HUDEP-2 (cell line): ENCODE results near the gene DDX60.
"Not testable (repeated sequence)": the region's sequence is repeated elsewhere in the genome, so short reads cannot be mapped to it uniquely, and the experiment has no call there.

Experiments used
- DNase-seq, 76 experiments: peaks; one replicate each; lab custom pipeline; 2025; ENCODE audit not compliant: unreplicated experiment in 76 of 76; lab: John Stamatoyannopoulos, UW

Gene DDX60

DNA sequence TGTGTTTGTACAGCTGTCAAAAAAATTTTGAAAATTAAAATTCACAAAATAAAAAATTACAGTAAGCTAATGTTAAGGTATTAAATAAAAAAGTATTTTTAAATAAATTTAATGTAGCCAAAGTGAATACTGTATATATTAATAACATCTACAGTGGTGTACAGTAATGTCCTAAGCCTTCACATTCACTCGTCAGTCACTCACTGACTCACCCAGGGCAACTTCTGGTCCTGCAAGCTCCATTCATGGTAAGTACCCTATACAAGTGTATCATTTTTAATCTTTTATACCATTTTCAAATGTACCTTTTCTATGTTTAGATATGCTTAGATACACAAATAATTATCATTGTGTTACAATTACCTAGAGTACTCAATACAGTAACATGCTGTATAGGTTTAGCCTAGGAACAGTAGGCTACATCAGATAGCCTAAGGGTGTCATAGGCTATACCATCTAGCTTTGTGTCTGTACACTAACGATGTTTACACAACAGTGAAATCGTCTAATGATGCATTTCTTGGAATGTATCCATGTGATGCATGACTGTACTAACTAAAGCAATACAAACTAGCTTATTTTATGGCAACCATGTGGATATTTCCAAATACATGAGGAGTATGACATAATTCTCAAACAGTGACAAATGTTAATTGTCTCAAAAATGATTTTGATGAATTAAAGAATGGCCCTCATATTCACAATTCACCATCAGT lies 13.7 kb downstream of the DDX60 start:
- DNase-seq: peak in 1 of 76 experiments; percentile 0

DNA sequence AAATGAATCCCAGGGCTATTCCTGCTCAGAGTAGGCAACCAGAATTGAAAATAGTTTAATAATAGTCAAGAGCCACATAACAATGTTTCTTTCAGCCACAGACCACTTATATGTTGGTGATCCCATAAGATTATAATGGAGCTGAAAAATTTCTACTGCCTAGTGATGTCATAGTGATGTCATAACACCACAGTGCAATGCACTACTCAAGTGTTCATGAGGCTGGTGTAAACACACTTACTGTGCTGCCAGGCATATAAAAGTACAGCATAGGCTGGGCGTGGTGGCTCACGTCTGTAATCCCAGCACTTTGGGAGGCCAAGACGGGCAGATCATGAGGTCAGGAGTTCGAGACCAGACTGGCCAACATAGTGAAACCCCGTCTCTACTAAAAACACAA lies 15.1 kb downstream of the DDX60 start:
- not testable (repeated sequence) for DNase-seq

DNA sequence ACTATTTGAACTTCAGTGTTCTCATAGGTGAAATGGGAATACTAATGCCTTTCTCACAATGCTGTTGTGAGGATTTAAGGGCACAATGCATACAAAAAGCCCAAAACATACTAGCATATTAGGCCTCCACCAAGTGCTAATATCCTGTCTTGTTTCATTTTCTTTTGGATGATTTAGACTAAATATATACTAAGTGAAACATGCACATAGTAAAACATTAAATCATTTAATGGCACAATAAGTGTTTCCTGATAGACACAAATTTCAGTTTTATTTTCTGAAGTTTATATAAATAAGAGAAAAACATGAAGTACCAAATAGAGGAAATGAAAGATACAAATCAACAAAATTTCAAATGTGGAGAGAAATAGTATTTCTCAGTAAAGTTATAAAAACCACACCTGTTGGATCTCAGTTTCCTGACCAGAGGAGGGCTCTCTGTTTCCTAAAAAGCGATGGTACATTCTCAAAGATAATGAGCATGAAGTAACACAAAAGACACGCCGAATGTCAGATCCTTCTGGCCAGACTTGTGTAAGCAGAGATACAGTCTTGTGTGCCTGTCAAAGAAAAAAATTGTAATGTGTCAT lies 25.1 kb downstream of the DDX60 start:
- no peak for DNase-seq

DNA sequence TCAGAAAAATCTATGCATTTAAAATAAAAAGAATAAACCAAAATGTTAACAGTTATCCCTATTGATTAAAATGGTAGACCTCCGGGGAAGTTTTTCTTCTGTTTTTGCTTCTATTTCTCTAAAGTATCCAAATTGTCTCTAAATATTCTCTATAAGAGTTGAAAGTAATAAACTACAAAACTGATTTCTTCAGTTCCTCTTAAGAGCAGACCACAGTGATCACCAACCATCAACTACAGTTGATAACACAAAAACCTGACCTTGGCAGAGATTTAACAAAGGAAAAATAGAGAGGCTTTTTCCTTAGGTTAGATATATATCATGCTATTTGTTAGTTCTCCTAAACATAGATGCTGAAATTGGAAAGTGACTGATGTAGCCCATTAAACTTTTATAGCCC lies 27.3 kb downstream of the DDX60 start:
- DNase-seq: no peak

DNA sequence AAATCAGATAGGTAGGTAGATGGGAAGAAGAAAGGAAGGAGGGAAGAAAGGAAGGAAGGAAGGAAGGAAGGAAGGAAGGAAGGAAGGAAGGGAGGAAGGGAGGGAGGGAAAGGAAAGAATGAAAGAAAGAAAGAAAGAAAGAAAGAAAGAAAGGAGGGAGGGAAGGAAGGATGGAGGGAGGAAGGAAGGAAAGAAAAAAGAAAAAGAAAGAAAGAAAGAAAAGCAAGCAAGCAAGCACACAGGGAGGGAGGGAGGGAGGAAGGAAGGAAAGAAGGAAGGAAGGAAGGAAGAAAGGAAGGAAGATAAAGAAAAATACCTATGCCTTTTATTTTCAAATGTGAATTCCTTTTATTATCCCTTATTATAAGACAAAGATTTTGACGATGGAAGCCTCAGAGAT lies 32.7 kb downstream of the DDX60 start:
- not testable (repeated sequence) for DNase-seq

DNA sequence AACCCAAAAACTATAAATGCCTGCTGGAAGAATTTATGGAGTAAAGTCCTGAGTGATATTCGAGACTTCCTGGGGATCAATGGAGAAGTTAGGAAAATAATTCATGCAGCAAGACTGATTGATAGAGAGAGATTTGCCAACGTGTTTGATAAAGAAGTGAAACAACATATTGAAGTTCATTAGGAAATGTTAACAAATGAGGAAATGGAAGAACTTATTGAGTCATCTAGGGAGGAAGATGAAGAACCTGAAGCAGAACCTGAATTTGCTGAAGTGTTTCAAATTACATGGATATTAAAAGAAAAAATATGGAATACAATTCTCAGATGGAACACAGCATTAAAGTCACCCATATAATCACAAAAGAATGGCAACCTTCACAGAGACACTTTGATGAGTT lies 39.0 kb downstream of the DDX60 start:
- no peak for DNase-seq

DNA sequence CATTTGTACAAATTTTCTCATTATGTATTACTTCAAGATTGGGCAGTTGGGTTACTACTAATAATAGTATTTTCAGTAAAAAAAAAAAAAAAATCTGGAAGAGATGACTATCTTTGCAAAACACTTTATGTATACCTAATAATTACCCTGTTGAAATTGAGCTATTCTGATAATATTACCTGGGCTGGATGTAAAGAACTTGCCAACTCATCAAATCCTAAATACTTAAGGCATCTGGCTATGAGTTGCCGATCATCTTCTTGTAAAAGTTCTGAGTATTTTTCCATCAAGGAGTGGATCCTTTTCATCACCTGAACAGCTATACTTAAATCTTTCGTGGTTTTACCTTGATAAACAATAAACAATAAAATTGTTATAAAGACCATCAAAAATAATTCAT lies 42.7 kb downstream of the DDX60 start:
- DNase-seq: no peak

DNA sequence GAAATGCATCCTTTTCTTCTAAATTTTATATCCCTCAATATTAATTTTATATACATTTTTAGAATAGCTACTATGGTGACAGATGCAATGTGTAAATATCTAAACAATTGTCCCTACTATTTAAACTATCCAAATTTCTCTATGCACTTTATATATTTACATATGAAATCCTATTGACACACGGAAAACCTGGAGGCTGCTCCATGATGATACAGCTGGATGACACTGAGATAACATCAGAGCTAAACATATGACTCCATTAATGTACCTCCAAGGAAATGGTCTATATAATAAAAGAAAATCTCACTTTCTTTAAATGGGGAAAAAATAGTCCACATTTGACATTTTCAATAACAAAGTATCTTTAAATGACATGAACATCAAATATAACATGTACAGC lies 43.7 kb downstream of the DDX60 start:
- no peak for DNase-seq

DNA sequence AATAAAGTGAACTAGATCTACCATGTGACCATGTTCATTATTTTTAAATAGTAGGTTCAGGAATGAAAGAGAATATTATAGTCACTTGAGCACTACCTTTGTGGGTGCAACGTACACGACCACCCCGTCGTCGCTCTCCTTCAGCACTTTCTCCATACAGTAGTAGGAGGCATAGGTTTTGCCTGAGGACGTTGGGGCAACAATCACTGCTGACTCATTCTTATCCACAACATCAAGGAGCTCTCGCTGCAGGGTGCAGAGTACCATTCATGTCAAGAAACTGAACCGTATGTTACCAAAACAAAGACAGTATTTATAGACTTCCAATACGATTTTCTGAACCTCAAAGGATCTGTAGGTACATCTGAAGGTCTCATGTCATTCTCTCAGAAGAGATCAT lies 44.7 kb downstream of the DDX60 start:
- DNase-seq: no peak

DNA sequence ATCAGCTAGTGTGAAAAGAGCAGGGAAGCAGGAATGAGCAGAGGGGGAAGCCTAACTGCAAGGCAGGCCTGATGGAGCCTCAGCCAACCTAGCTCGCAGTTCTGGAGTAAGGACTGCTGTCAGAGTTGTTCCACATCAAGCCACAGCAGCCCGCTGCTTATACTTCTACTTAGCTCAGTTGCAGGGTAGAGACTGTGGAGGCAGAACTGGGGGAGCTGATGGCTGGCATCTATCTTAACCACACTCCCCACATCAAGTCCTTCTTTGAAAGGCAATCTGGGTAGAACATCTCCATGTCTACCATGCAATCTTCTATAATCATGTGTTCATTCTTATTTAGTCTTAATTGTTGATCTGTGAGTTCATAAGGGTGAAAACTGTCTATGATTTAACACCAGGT lies 46.1 kb downstream of the DDX60 start:
- no peak for DNase-seq

DNA sequence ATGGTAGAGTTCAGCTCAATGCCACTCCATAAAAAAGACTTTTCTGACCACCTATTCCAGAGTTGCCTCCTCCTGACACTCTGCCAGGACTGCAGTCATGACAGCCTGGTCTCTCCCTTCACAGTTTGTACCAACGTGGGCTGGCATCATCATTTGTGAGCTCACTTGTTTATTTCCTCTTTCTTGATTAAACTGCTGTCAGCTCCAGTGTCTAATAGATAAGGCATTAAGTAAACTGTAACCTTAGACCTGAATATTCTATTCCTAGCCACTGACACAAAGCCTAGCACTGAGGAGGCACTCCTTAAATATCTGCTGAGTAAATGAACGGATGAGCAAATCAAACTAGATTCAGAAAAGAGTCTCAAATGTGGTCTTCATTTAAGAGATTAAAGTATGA lies 48.7 kb downstream of the DDX60 start:
- DNase-seq: peak in 2 of 76 experiments; percentile 2 to 6

DNA sequence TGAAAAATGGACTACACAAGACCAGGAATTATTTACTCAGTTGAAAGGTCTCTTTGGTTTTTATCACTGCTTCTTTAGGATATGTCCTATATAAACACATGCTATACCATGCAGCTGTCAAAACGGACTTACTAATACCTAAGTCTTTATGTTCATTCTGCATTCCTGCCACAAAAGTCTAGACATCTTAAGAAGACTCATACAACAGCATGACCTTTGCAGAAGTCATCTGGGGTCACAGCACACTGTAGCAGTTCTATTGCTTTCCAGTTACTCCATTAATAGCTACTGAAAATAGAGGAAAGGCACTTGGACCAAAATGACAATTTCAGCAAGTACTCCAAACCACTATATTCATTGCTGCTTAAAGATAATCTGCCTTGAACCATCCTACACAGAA lies 53.2 kb downstream of the DDX60 start:
- no peak for DNase-seq

DNA sequence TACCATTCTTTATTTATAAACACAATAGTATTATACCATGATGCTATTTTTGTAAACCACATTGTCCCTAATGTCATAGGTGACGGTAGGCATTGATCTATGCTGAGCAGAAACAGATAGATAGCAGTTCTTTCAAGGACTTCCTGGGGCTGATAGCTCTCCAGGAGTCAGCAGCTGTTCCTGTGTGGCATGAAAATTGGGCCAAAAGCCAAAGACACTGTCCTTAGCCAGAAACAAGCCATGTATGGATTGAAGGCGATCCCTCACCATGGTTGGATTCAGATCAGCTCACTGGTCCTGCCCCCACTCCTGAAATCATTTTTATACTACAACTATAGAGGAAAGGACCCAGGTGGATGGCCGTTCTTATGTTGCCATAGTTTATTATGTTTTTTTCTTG lies 53.6 kb downstream of the DDX60 start:
- peak in 30 of 76 experiments; percentile 0 to 43 (median 9) for DNase-seq

DNA sequence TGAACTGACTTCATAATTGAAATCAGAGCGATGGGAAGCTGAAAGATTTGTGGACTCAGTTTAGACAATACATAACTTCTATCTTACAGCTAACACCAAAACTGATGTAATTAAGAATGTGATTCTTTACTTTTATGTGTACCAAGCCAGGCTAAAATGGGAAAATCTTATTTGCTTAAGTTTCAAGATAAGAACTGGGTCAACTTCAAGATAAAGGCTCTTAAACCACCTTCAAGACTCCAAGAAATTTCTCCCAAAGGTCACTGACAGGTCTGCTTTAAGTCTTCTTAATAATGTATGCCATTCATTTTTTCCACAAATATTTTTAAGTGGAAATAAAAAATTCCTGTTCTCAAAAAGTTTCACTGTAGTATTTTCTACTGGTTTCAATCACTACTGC lies 55.5 kb downstream of the DDX60 start:
- DNase-seq: no peak

DNA sequence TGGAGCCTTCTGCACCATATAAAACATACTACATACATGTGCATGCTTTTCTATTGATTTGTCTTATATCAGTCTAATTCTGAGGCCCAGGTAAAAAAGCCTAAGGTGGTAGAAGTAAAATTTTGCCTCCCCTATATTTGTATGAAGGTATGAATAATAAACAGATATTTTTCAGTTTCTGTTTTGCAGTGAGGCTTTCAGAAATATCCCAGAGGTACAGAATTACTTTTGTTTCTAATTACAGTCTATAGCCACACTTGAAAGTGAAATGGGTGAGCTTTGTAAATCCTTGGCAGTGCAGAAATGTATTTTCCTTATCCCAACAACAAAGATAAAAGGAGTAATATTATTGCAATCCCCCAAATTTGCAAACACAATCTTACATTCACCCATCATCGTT lies 59.5 kb downstream of the DDX60 start:
- DNase-seq: no peak

DNA sequence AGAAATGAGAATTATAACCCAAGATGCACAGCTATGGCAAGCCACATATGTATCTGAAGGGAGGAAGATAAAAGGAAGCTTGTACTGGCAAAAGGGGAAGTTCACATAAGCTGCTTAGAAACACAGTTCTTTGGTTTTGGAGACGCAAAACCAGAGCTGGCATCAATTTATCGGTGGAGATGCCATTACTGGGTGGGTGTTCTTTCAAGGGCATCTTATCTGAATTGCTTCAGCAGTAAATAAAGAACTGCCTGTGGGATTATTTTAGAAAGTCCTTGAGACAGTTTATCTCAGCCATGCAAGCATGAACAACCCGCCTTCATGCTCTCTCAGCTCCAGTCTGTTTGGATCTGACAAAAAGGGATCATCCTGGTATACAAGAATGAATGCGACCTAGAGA lies 60.8 kb downstream of the DDX60 start:
- peak in 73 of 76 experiments; percentile 31 to 99 (median 87) for DNase-seq

DNA sequence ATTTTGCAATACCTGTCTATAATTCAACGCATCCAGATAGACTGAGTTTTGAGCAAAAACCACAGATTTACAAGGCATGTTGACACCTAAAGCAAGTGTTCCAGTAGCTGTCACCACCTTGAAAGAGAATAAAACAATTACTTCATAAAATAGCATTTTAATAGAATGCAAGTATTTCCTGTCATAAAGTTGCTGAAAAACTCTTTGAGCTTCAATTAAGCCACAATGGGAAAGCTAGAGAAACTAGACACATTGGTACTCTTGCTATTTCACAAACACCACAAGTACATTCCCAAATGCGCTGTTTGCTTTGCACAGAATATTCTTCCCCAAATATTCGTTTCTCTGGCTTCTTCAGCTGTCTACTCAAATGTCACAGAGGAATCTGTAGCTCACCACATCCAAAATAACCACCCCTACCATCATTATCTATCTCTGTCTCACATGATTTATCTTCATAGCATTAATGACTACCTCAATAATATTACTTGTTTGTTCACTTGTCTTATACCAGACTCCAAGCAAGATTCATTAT lies 70.3 kb downstream of the DDX60 start:
- DNase-seq: no peak

DNA sequence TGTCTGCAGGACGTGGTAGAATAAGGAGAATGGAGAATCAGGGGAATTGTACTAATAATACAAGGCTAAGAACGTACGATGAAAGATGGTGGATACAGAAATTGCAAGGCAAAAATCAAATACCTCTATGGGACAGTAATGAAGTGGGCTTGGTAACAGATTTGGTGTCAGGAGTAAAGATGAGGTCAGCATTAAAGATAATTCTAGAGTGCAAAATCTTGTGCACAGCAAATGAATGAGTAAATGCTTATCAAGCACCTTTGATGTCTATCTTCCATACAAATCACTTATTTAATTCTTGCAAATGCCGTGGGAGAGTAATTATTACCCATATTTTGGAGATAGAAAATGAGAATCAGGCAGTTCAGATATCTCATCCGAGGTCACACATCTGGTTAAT lies 70.9 kb downstream of the DDX60 start:
- no peak for DNase-seq

DNA sequence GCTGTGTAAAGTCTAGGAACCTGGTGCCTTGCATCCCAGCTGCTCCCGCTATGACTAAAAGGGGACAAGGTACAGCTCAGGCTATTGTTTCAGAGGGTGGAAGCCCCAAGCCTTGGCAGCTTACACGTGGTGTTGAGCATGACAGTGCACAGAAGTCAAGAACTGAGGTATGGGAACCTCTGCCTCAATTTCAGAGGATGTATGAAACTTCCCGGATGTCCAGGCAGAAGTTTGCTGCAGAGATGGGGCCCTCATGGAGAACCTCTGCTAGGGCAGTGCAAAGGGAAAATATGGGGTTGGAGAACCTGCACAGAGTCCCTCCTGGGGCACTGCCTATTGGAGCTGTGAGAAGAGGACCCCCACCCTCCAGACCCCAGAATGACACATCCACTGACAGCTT lies 76.6 kb downstream of the DDX60 start:
- no peak for DNase-seq

DNA sequence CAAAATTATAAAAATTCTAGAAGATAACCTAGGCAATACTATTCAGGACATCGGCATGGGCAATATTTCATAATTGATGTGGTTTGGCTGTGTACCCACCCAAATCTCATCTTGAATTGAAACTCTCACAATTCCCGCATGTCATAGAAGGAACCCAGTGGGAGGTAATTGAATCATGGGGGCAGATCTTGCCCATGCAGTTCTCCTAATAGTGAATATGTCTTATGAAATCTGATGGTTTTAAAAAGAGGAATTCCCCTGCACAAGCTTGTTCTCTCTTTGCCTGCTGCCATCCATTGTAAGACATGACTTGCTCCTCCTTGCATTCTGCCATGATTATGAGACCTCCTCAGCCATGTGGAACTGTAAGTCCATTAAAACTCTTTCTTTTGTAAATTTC lies 77.7 kb downstream of the DDX60 start:
- DNase-seq: no peak

DNA sequence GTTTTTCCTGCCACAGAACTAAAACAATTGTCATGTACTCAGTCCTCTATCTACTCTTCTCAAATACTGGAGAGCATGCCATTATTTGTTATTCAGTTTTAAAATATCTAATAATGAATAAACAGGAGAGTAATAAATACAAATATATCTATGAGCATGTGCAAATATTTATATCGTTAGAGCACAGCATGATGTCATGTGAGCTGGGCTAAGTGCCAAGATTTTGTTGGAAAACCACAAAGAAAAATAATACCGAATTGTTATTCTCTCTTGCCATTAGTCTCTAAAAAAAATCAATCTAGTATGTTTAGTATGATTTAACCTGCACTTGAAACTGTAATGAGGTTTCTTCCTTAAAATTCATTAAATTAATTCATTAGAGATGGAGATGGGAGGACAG lies 97.3 kb downstream of the DDX60 start:
- peak in 8 of 76 experiments; percentile 1 to 39 (median 8) for DNase-seq

DNA sequence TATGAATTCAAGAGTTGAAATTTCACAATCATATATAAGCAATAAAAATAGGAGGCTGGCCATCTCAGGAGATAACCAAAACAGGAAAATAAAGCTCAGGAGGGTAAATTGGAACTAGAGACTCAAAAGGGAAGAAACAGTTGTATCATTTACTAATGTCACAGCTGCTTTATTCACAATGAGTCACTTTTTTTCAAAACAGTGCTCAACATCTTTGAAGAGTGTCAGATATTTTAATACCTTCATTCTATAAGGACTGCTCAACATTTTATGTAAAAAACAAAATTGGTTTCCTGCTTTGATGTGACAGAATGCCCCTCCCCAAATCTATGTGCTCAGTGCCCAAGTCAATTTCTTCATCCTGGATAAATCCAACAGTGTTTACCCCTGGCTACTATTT lies 97.7 kb downstream of the DDX60 start:
- DNase-seq: no peak
